Activated T-cell treated with anti-CD3 and anti-CD28 coated beads for 24 hours (primary cell): ENCODE data around the gene RTP4.

ENCODE experiments used
- DNase-seq: peaks from one replicate; pipeline ENCODE4 v3.0.0-alpha.2; 2020; ENCODE audit warnings: low read depth

Gene RTP4

GRCh38 chr3:187368251-187369088, at the start of gene RTP4:
Gene RTP4, plus strand, starts transcription at chr3:187368385. Its CDS starts 57 bp downstream, at chr3:187368442.
- peak; percentile 36 for DNase-seq

- peak; percentile 35 for DNase-seq
Measured at GRCh38 chr3:187318819-187319616, 49.2 kb upstream of the RTP4 start.

- peak; percentile 36 for DNase-seq
Measured at GRCh38 chr3:187319699-187320302, 48.4 kb upstream of the RTP4 start.

GRCh38 chr3:187321766-187322165, 46.4 kb upstream of the RTP4 start:
- no peak for DNase-seq

- DNase-seq: no peak
Measured at GRCh38 chr3:187322291-187322690, 45.9 kb upstream of the RTP4 start.

- no peak for DNase-seq
Measured at GRCh38 chr3:187323091-187323490, 45.1 kb upstream of the RTP4 start.

GRCh38 chr3:187325632-187326031, 42.6 kb upstream of the RTP4 start:
- no peak for DNase-seq

- DNase-seq: no peak
Measured at GRCh38 chr3:187327845-187328244, 40.3 kb upstream of the RTP4 start.

GRCh38 chr3:187328691-187329090, 39.5 kb upstream of the RTP4 start:
- DNase-seq: no peak

GRCh38 chr3:187334904-187335303, 33.3 kb upstream of the RTP4 start:
- DNase-seq: no peak

GRCh38 chr3:187336322-187336721, 31.9 kb upstream of the RTP4 start:
- DNase-seq: no peak

GRCh38 chr3:187340578-187340977, 27.6 kb upstream of the RTP4 start:
- no peak for DNase-seq

- no peak for DNase-seq
Measured at GRCh38 chr3:187342255-187342654, 25.9 kb upstream of the RTP4 start.

GRCh38 chr3:187343670-187344069, 24.5 kb upstream of the RTP4 start:
- no peak for DNase-seq

- no peak for DNase-seq
Measured at GRCh38 chr3:187352581-187353575, 15.3 kb upstream of the RTP4 start.

GRCh38 chr3:187358068-187358467, 10.1 kb upstream of the RTP4 start:
- DNase-seq: no peak

- DNase-seq: no peak
Measured at GRCh38 chr3:187359798-187360486, 8.2 kb upstream of the RTP4 start.

- no peak for DNase-seq
Measured at GRCh38 chr3:187360596-187360995, 7.6 kb upstream of the RTP4 start.

- no peak for DNase-seq
Measured at GRCh38 chr3:187361835-187362234, 6.3 kb upstream of the RTP4 start.

GRCh38 chr3:187367561-187368103, 553 bp upstream of the RTP4 start:
- no peak for DNase-seq

- DNase-seq: no peak
Measured at GRCh38 chr3:187369089-187369447, 883 bp downstream of the RTP4 start.
